OCI-LY7 (cell line): ENCODE data around the gene ZFR.
"Not testable (repeated sequence)": the region's sequence is repeated elsewhere in the genome, so short reads cannot be mapped to it uniquely, and the experiment has no call there.

Experiments
- EZH2phosphoT487 ChIP-seq: fragments of 200-600 bp; sonication (generic); IDR thresholded peaks from 2 replicates; pipeline ENCODE4 v1.6.1; 2018; ENCODE audit warnings: low read depth, borderline replicate concordance, mild to moderate bottlenecking, mixed run types, antibody characterized with exemption, low read length, moderate library complexity, mixed read lengths
- TF ChIP-seq, protein P1 (sequence below): fragments of 200-600 bp; sonication (generic); conservative IDR thresholded peaks from 2 replicates; pipeline ENCODE4 v1.5.1; 2014; ENCODE audit warnings: mild to moderate bottlenecking, antibody characterized with exemption, low read length, moderate library complexity, mixed read lengths

DNA sequence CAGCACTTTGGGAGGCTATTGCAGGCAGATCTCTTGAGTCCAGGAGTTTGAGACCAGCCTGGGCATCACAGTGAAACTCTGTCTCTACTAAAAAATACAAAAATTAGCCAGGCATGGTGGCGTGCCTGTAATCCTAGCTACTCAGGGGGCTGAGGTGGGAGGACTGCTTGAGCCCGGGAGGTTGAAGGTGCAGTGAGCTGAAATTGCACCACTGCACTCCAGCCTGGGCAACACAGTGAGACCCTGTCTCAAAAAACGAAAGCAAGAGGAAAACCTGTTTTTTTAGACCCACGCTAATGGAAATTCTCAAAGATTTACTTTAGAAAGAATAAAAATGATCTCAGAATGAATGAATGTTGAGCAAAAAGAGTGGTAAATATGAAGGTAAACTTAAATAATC, 13.7 kb downstream of the ZFR start:
- TF ChIP-seq, protein P1, sequence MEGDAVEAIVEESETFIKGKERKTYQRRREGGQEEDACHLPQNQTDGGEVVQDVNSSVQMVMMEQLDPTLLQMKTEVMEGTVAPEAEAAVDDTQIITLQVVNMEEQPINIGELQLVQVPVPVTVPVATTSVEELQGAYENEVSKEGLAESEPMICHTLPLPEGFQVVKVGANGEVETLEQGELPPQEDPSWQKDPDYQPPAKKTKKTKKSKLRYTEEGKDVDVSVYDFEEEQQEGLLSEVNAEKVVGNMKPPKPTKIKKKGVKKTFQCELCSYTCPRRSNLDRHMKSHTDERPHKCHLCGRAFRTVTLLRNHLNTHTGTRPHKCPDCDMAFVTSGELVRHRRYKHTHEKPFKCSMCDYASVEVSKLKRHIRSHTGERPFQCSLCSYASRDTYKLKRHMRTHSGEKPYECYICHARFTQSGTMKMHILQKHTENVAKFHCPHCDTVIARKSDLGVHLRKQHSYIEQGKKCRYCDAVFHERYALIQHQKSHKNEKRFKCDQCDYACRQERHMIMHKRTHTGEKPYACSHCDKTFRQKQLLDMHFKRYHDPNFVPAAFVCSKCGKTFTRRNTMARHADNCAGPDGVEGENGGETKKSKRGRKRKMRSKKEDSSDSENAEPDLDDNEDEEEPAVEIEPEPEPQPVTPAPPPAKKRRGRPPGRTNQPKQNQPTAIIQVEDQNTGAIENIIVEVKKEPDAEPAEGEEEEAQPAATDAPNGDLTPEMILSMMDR, result not testable (repeated sequence)
- TF ChIP-seq EZH2phosphoT487, result not testable (repeated sequence)
